ENCODE results near the gene CMSS1.

The CMSS1 gene

DNA sequence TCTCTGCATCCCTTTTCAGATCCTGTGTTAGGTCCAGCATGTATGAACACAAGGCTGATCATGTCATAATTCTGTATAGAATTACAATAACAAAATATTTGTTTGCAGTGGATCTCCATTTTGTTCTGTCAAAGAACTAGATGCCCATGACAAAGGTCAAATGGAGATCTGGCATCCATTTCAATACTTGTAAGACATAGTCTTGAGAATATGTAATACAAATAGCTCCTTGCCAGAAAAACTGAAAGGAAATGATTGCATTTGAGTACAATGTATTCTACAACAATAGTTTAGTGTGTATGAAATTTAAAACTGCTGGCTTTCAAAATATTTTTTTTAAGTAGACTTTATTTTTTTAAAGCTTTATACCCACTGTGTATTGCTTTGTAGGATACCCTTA lies 101.1 kb downstream of the CMSS1 start:
- no peak for TF ChIP-seq ZFX (IDR thresholded peaks at IDR 0.05)
- TF ChIP-seq CTCF (conservative IDR thresholded peaks at IDR 0.05): no peak
- H3K27ac ChIP-seq: no peak overlapping the region

GRCh38 chr3:99919694-99920093 lies 102.0 kb downstream of the CMSS1 start:
- TF ChIP-seq ZFX (IDR thresholded peaks at IDR 0.05): no peak
- H3K27ac ChIP-seq: no peak overlapping the region

DNA sequence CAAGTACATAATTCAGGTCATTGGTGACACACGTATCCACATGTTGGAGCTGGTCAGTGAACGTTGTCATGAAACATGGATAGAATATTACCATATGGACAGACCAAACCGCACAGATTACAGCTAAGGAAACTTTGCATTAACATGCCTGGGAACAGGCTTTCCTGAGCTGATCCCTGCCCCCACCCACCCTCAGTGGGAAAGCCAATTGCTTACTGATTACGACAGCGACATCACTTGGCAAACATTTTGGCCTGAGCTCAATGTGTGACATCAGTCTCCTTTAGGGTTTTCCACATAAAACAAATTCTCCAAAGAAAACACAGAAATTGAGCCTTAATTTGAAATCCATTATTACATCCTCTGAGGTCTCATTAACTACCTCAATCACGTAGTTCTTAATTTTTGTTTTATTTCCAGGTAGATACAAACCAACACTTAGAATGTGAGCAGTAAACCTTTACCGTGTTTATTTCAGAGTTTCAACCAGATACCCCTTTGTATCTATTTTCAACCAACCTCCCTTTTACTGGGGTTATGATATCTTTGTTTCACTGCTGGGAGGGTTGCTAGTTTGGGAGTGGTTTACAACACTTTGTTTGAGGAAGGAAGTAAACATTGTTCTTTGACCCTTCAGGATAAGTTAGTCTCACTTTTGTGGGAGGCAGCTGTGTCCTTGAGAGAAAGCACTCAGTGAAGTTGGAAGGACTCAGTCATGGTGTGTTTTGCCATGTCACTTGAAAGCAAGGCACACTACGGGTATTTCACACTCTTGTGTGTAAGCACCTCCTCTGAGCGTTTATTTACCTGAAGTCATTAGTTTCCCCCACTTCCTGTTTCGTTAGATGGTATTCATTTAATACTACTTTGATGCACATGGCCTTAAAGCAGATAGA lies 103.1 kb downstream of the CMSS1 start:
- H3K27ac ChIP-seq: no peak overlapping the region; the same call in 1 of the 2 replicates

DNA sequence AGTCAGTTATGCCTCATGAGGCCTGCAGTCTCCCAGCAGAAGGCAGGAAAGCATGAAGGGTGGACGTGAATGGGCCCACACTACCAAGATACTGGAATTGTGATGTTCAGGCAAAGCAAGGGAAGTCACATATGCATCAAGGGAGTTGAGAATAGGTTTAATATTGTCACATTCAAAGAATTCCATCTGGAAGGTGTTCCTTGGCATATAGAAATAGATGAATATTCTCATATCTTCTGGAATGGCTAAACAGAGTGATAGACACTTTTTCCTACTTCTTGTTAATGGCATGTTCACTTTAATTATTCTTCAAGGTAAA lies 103.7 kb downstream of the CMSS1 start:
- H3K27ac ChIP-seq: no peak overlapping the region; the same call in 1 of the 2 replicates
- TF ChIP-seq ZFX (IDR thresholded peaks at IDR 0.05) (no peak), CTCF (conservative IDR thresholded peaks at IDR 0.05) (no peak)

More for the DNA sequence above, 103.1 kb downstream of the CMSS1 start:
- TF ChIP-seq ZFX (IDR thresholded peaks at IDR 0.05): no peak
- TF ChIP-seq CTCF (conservative IDR thresholded peaks at IDR 0.05): no peak

DNA sequence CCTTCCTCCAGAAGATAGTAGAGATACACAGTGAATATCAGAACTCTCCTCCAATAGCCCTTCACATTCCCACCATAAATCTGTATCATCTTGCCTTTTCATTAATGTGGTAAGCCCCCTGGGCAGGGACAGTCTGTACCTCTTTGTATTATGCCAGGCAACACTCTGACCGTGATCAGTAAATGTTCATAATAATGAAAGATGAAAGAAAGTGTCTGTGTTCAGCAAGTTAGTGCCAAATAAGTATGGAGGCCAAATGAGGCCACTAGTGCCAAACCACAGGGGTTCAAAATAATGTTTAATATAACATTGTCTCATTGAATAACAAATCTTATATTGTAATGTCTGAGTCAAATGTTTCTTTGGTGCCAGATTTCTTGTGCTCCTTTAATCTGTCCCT lies 104.3 kb downstream of the CMSS1 start:
- TF ChIP-seq CTCF (conservative IDR thresholded peaks at IDR 0.05): no peak
- TF ChIP-seq ZFX (IDR thresholded peaks at IDR 0.05): no peak
- no peak overlapping the region for H3K27ac ChIP-seq

DNA sequence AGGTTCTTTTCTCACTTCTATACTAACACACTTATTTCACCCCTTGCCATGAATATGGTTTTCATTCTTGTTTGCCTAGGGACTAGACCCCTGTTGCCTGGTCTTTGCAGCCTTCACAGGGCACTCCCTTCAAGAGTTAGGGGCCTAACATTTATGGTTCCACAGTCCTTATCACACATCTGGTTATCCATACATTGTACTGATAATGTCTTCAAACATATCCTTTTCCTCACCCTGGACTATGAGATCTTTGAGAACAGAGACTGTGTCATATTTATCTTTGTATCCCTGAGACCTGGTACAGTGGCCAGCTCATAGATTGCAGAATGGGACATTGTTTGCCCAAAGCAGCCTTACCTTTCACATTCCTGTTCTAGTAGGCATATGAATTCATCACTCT lies 106.2 kb downstream of the CMSS1 start:
- no peak overlapping the region for H3K27ac ChIP-seq
- TF ChIP-seq CTCF (conservative IDR thresholded peaks at IDR 0.05) (no peak), ZFX (IDR thresholded peaks at IDR 0.05) (no peak)

DNA sequence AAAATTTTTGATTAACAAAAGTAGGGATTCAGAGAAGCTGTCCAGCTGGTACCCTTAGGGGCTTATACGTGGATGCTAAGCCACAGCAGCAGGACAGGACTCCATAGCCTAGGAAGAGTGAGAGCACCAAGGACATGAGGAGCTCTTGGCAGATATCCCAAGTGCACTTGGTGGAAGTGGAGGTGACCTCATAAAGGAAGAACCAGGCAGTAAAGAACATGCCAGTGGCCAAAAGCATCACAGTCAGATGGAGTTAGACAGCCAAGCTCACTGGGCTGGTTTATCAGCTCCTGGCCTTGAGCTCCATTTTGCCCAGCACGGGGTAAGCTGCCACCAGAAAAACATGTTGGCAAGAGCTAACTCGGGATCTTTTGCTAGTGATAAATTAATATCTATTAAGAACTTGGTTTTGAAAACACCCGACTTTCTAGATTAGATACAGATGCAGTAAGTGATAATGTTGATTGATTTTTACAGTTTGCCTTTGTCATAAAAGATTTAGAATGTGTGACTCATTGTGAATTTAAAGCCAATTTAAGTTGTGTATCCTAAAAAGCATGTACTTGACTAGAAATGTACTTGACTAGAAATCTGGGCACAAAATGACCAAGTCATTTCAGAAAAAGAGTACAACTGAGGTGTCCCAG lies 108.0 kb downstream of the CMSS1 start:
- no peak overlapping the region; the same call in 1 of the 2 replicates for H3K27ac ChIP-seq
- TF ChIP-seq ZFX (IDR thresholded peaks at IDR 0.05) (no peak), CTCF (conservative IDR thresholded peaks at IDR 0.05) (no peak)

Measured in C4-2B (cell line).